K562 (cell line): ENCODE data around the gene MYOM1. TPM values are rescaled to one million over a fixed set of nuclear protein-coding genes. Genes with fewer than 3 reads are reported as not detected.

ENCODE experiments used
- KDM1A ChIP-seq, 2 experiments: fragments of 450-650 bp; IDR thresholded peaks; 2 replicates each; pipeline ENCODE4 v1.6.1; 2016; ENCODE audit warnings: mild to moderate bottlenecking in 2 of 2
- NFYB ChIP-seq: IDR thresholded peaks from 2 replicates; pipeline ENCODE4 v1.6.1; 2011; ENCODE audit warnings: mild to moderate bottlenecking, moderate library complexity; ENCODE audit not compliant: insufficient read length; ENCODE audit errors: extremely low read depth
- SMAD1 ChIP-seq: fragments of 150-350 bp; IDR thresholded peaks from 2 replicates; pipeline ENCODE4 v1.6.1; 2014; ENCODE audit warnings: low read length, low read depth; ENCODE audit not compliant: partially characterized antibody
- SMARCA5 ChIP-seq: fragments of 450-650 bp; IDR thresholded peaks from 2 replicates; pipeline ENCODE4 v1.6.1; 2016
- TAF1 ChIP-seq: IDR thresholded peaks from 2 replicates; pipeline ENCODE4 v1.6.1; 2011; ENCODE audit warnings: mild to moderate bottlenecking, low read length, moderate library complexity; ENCODE audit not compliant: insufficient read depth, control insufficient read depth, severe bottlenecking; ENCODE audit errors: extremely low read depth
- ZBTB17 ChIP-seq: fragments of 450-650 bp; formaldehyde crosslinking; IDR thresholded peaks from 2 replicates; pipeline ENCODE4 v1.4.0; 2020; ENCODE audit warnings: mild to moderate bottlenecking
- ZEB2 ChIP-seq: fragments of 450-650 bp; IDR thresholded peaks from 2 replicates; pipeline ENCODE4 v1.6.1; 2016
- ZNF184 ChIP-seq: sonication (generic); formaldehyde crosslinking; IDR thresholded peaks from 2 replicates; pipeline ENCODE4 v1.5.0; 2020; ENCODE audit warnings: missing genetic modification reagents
- ZNF764 ChIP-seq: fragments of 250-450 bp; sonication (Bioruptor Pico); IDR thresholded peaks from 2 replicates; pipeline ENCODE4 v1.4.0; 2020; ENCODE audit warnings: low read depth, mild to moderate bottlenecking, moderate library complexity
- polyA plus RNA-seq, 8 experiments: library from polyadenylated mRNA; depleted of rRNA in 4 of 8; stranded (reverse) in 5 of 8; unstranded in 3 of 8; fragments of >200 nt; fragmentation: Nextera tagmentation in 2 of 8; fragmentation: Illumina TruSeq in 1 of 8; extraction: Ambion mirVana in 2 of 8; extraction: Trizol in 1 of 8; gene quantifications; 2 replicates each; pipeline versions ENCODE4 v1.2.1 to v1.2.3, GENCODE V29; 2011 to 2014; ENCODE audit warnings: inconsistent platforms in 1 of 8, missing spikeins in 1 of 8
- total RNA-seq, 7 experiments: library from RNA; depleted of rRNA in 6 of 7; stranded (reverse); fragments of >200 nt in 6 of 7; fragmentation: Illumina TruSeq in 2 of 7; extraction: Trizol in 2 of 7; gene quantifications; 2 replicates each; pipeline versions ENCODE4 v1.2.1 to v1.2.3, GENCODE V29; 2011 to 2021; ENCODE audit warnings: low replicate concordance in 1 of 7
- TF ChIP-seq, protein P1 (sequence below): conservative IDR thresholded peaks from 2 replicates; pipeline ENCODE4 v1.6.1; 2011; ENCODE audit warnings: low read depth, mild to moderate bottlenecking, low read length; ENCODE audit not compliant: control insufficient read depth
- TF ChIP-seq, protein P2 (sequence below): sonication (generic); IDR thresholded peaks from 2 replicates; pipeline ENCODE4 v1.6.1; 2016

MYOM1 gene
- total and polyA plus RNA-seq, 9 of the 15 experiments (the other 6 are each of a cell fraction or from before 2014, with no cell fraction given): 0.01 to 0.62 (median 0.25) TPM

DNA sequence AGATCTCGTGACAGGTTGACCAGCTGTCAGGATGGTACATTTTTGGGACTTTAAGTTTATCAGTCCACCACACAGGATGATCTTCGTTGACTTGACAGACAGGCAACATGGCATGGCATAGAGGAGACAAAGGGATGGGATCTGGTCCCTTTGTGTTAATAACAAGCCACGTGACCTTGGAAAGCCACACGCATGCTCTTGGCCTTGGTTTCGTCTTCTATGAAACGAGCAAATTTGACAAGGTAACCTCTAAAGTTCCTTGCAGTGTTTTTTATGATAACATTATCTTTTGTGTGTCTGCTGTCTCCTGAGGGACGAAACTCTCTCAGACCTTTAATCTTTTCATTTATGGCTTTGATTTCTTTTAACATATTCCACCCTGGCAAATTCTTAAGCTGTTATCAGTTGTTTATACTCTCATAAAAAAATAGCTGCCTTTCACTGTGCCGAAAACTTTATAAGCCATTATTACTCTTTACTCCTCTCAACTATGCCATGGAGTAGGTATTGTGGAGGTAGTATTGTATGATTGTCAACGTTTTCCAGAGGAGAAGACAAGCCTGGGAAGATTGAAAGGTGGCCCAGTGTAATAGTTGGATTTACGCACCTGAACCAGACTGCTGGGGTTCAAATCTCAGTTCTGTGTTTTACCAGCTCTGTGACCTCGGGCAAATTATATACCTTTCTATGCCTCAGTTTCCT is 81.3 kb downstream of the MYOM1 start (continued):
- TF ChIP-seq NFYB (no peak), ZNF764 (CRISPR knock-in tag) (no peak), TAF1 (no peak), KDM1A (IDR thresholded peaks at IDR 0.05) (peak; percentile 38 to 43; a peak in 2 of 4 replicates), ZBTB17 (CRISPR knock-in tag) (no peak), SMARCA5 (no peak), ZNF184 (CRISPR knock-in tag) (no peak), SMAD1 (no peak), ZEB2 (no peak)
- TF ChIP-seq, protein P1, sequence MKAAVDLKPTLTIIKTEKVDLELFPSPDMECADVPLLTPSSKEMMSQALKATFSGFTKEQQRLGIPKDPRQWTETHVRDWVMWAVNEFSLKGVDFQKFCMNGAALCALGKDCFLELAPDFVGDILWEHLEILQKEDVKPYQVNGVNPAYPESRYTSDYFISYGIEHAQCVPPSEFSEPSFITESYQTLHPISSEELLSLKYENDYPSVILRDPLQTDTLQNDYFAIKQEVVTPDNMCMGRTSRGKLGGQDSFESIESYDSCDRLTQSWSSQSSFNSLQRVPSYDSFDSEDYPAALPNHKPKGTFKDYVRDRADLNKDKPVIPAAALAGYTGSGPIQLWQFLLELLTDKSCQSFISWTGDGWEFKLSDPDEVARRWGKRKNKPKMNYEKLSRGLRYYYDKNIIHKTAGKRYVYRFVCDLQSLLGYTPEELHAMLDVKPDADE: no peak
- TF ChIP-seq, protein P2, sequence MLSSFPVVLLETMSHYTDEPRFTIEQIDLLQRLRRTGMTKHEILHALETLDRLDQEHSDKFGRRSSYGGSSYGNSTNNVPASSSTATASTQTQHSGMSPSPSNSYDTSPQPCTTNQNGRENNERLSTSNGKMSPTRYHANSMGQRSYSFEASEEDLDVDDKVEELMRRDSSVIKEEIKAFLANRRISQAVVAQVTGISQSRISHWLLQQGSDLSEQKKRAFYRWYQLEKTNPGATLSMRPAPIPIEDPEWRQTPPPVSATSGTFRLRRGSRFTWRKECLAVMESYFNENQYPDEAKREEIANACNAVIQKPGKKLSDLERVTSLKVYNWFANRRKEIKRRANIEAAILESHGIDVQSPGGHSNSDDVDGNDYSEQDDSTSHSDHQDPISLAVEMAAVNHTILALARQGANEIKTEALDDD: no peak
